Measurements from ENCODE around the gene VPS37B. TPM values are rescaled to one million over a fixed set of nuclear protein-coding genes. Genes with fewer than 3 reads are reported as not detected.

The VPS37B gene
- total and polyA plus RNA-seq, 2 donors from 2014 or later = 21.4 to 47.8 TPM

Other genes starting within 250 kb of the VPS37B start
- not detected for gene HCAR2, start 192.8 kb downstream of the VPS37B start, total RNA-seq
- gene HCAR2, start 192.8 kb downstream of the VPS37B start, polyA plus RNA-seq (ENCODE audit: insufficient read depth, low read depth, low replicate concordance) = not detected
- not detected for gene HCAR3, start 179.3 kb downstream of the VPS37B start, total RNA-seq
- gene HCAR3, start 179.3 kb downstream of the VPS37B start, polyA plus RNA-seq (ENCODE audit: insufficient read depth, low read depth, low replicate concordance) = not detected
- 0.72 TPM for gene HCAR1, start 165.3 kb downstream of the VPS37B start, total RNA-seq
- gene HCAR1, start 165.3 kb downstream of the VPS37B start, polyA plus RNA-seq (ENCODE audit: insufficient read depth, low read depth, low replicate concordance) = 0.99 TPM
- 35.7 TPM for gene DENR, start 143.3 kb downstream of the VPS37B start, total RNA-seq
- 31.5 TPM for gene DENR, start 143.3 kb downstream of the VPS37B start, polyA plus RNA-seq (ENCODE audit: insufficient read depth, low read depth, low replicate concordance)
- 0.22 TPM for gene CCDC62, start 121.6 kb downstream of the VPS37B start, total RNA-seq
- gene CCDC62, start 121.6 kb downstream of the VPS37B start, polyA plus RNA-seq (ENCODE audit: insufficient read depth, low read depth, low replicate concordance) = not detected
- gene HIP1R, start 60.7 kb downstream of the VPS37B start, total RNA-seq = 87.8 TPM
- gene HIP1R, start 60.7 kb downstream of the VPS37B start, polyA plus RNA-seq (ENCODE audit: insufficient read depth, low read depth, low replicate concordance) = 39.4 TPM
- gene ABCB9, start 70.3 kb upstream of the VPS37B start, total RNA-seq = 7.6 TPM
- 4.6 TPM for gene ABCB9, start 70.3 kb upstream of the VPS37B start, polyA plus RNA-seq (ENCODE audit: insufficient read depth, low read depth, low replicate concordance)
- gene OGFOD2, start 79.1 kb upstream of the VPS37B start, total RNA-seq = 22.9 TPM
- 27.5 TPM for gene OGFOD2, start 79.1 kb upstream of the VPS37B start, polyA plus RNA-seq (ENCODE audit: insufficient read depth, low read depth, low replicate concordance)
- 168 TPM for gene ARL6IP4, start 84.6 kb upstream of the VPS37B start, total RNA-seq
- gene ARL6IP4, start 84.6 kb upstream of the VPS37B start, polyA plus RNA-seq (ENCODE audit: insufficient read depth, low read depth, low replicate concordance) = 362 TPM

All from kidney (tissue), 2 donors.